Pancreas (tissue), 10 donors: ENCODE measurements around the gene CELF2. TPM values are rescaled to one million over a fixed set of nuclear protein-coding genes. Genes with fewer than 3 reads are reported as not detected.

ENCODE experiments used
- ATAC-seq, 4 donors: fragments of 200-7000 bp; cut with Tn5 transposase; one replicate each; pipeline versions ENCODE4 v1.8.0 to v1.9.1; 2020; ENCODE audit warnings: mild to moderate bottlenecking in 4 of 4, moderate library complexity in 4 of 4
- DNase-seq, 6 donors: peaks; one replicate each; pipeline ENCODE4 v3.0.0-alpha.2; 2020
- FAIRE-seq: peaks from 2 replicates; lab custom pipeline; 2012; peaks lifted over from hg19 to GRCh38; lab: Jason Lieb, UNC
- H3K27ac ChIP-seq, 4 donors: fragments of 200-600 bp; sonication (generic); 1 replicate in 3 of 4; 2 replicates in 1 of 4; pipeline versions ENCODE4 v1.5.0 to v1.8.0; 2020
- H3K27me3 ChIP-seq, 4 donors: fragments of 200-600 bp; one replicate each; pipeline ENCODE4 v1.8.0; 2021
- H3K36me3 ChIP-seq, 3 donors: fragments of 200-600 bp; sonication (generic) in 1 of 3; one replicate each; pipeline versions ENCODE4 v1.5.0 to v1.8.0; 2020 to 2021
- H3K4me1 ChIP-seq, 3 donors: fragments of 200-600 bp; one replicate each; pipeline ENCODE4 v1.8.0; 2021
- H3K4me3 ChIP-seq, 4 donors: fragments of 200-600 bp; sonication (generic) in 2 of 4; one replicate each; pipeline versions ENCODE4 v1.5.0 to v1.8.0; 2020 to 2021
- H3K9me3 ChIP-seq, 4 donors: fragments of 200-600 bp; one replicate each; pipeline ENCODE4 v1.8.0; 2021
- CTCF ChIP-seq, 4 donors: fragments of 200-600 bp; sonication (generic) in 3 of 4; IDR thresholded peaks; one replicate each; pipeline versions ENCODE4 v1.5.0 to v1.8.0; 2021; ENCODE audit warnings: antibody characterized with exemption in 4 of 4
- WGBS, 2 donors: extraction: QIAGEN DNeasy Blood & Tissue Kit; methylation state at CpG; one replicate each; pipeline ENCODE4 v1.1.7; 2013; 5-methylcytosine and 5-hydroxymethylcytosine counted together
- intact Hi-C, 3 donors: fragments of 100-400 bp; cut with DNase I; formaldehyde crosslinking; loops; one replicate each; pipeline versions ENCODE4 v1.11.1 to v1.14.2; 2022
- polyA plus RNA-seq, 2 donors: library from polyadenylated mRNA; stranded (reverse); fragments of 200-250 nt; gene quantifications; one replicate each; pipeline ENCODE4 v1.2.3, GENCODE V29; 2013
- total RNA-seq, 6 donors: library from RNA; stranded (reverse); fragmentation: NEBNext Ultra II Directional in 4 of 6; extraction: Animal tissue kit (Norgen Biotek cat#: 25700) in 4 of 6; gene quantifications; one replicate each; pipeline versions ENCODE4 v1.2.1 to v1.2.4, GENCODE V29; 2021 to 2023
- donor health status: healthy with polysubstance abuse.
- donor health status: DM: no; HTN: no; CAD: no; lungs with moderate emphysema.
- donor health status: DM: no; HTN: no; CAD: no.
- donor health status: control.
- donor health status: control.
- donor health status: Bipolar disorder and iron deficiency.
- donor health status: DM: yes; HTN: yes; CAD: no.
- donor health status: DM: no; HTN: no; CAD: no.
- donor health status: DM: no; HTN: no; CAD: no.
- donor health status: DM: yes; HTN: yes; CAD: no.

Gene CELF2
- total and polyA plus RNA-seq, 8 donors: 1.2 to 11.7 (median 2.2) TPM

GRCh38 chr10:11311027-11311426, 293.4 kb downstream of the CELF2 start:
- 47 to 53% methylated on average over 2 of the region's 2 CpGs for WGBS, 2 donors
- H3K4me3 ChIP-seq: no peak overlapping the region
- H3K27ac ChIP-seq: no peak overlapping the region
- H3K4me1 ChIP-seq: no peaks in the 10 kb centered on the region
- no peaks in the 10 kb centered on the region for H3K27me3 ChIP-seq
- intact Hi-C loops: no loop called here
- H3K9me3 ChIP-seq: peaks cover 0 to 4% (median 0%) of the 10 kb centered on the region in 4 donors
- DNase-seq (no peak), ATAC-seq (no peak), FAIRE-seq (no peak)
- H3K36me3 ChIP-seq: no peaks in the 10 kb centered on the region
- no peak for TF ChIP-seq CTCF (IDR thresholded peaks at IDR 0.05)

GRCh38 chr10:11313463-11313862, 295.8 kb downstream of the CELF2 start:
- 76 to 87% methylated on average over 1 of the region's 1 CpG for WGBS, 2 donors
- FAIRE-seq (no peak), ATAC-seq (no peak), DNase-seq (no peak)
- Histone ChIP-seq H3K27me3 (no peaks in the 10 kb centered on the region), H3K4me3 (no peak overlapping the region), H3K36me3 (no peaks in the 10 kb centered on the region), H3K27ac (no peak overlapping the region), H3K9me3 (no peaks in the 10 kb centered on the region), H3K4me1 (no peaks in the 10 kb centered on the region)
- intact Hi-C loops: no loop called here
- TF ChIP-seq CTCF (IDR thresholded peaks at IDR 0.05): no peak

- intact Hi-C loops: no loop called here
- Histone ChIP-seq H3K27me3 (no peaks in the 10 kb centered on the region), H3K27ac (no peak overlapping the region), H3K36me3 (no peaks in the 10 kb centered on the region), H3K4me3 (no peak overlapping the region), H3K4me1 (no peaks in the 10 kb centered on the region), H3K9me3 (no peaks in the 10 kb centered on the region)
- no peak for ATAC-seq
- no peak for DNase-seq
- no peak for TF ChIP-seq CTCF (IDR thresholded peaks at IDR 0.05)
- 64 to 71% methylated on average over 7 of the region's 7 CpGs for WGBS, 2 donors
- FAIRE-seq: no peak
Measured at GRCh38 chr10:11317936-11318670, 300.4 kb downstream of the CELF2 start.

GRCh38 chr10:11318826-11319598, 301.3 kb downstream of the CELF2 start:
- no peak for FAIRE-seq
- Histone ChIP-seq H3K27ac (no peak overlapping the region), H3K36me3 (no peaks in the 10 kb centered on the region), H3K9me3 (no peaks in the 10 kb centered on the region), H3K27me3 (no peaks in the 10 kb centered on the region), H3K4me1 (no peaks in the 10 kb centered on the region), H3K4me3 (no peak overlapping the region)
- no peak for DNase-seq
- intact Hi-C loops: no loop called here
- TF ChIP-seq CTCF (IDR thresholded peaks at IDR 0.05): no peak
- 79 to 84% methylated on average over 26 of the region's 26 CpGs for WGBS, 2 donors
- no peak for ATAC-seq
